Fibroblast of upper back skin (primary cell): ENCODE results near the gene MVD.
A peak's percentile ranks its signal among the peaks of the same experiment; 100 is the strongest.

Experiments
- DNase-seq: peaks from one replicate; pipeline ENCODE4 v3.0.0-alpha.2; 2013

MVD gene

GRCh38 chr16:88696441-88696840, 33.5 kb upstream of the MVD start:
- DNase-seq: no peak

- no peak for DNase-seq
Observed at GRCh38 chr16:88695753-88696152, 32.9 kb upstream of the MVD start.

- no peak for DNase-seq
Observed at GRCh38 chr16:88695218-88695617, 32.3 kb upstream of the MVD start.

GRCh38 chr16:88694221-88695087, 31.6 kb upstream of the MVD start:
- no peak for DNase-seq

- DNase-seq: no peak
Observed at GRCh38 chr16:88693420-88694177, 30.7 kb upstream of the MVD start.

GRCh38 chr16:88692861-88693260, 30.0 kb upstream of the MVD start:
- no peak for DNase-seq

- no peak for DNase-seq
Observed at GRCh38 chr16:88691924-88692560, 29.2 kb upstream of the MVD start.

- no peak for DNase-seq
Observed at GRCh38 chr16:88691129-88691813, 28.4 kb upstream of the MVD start.

DNA sequence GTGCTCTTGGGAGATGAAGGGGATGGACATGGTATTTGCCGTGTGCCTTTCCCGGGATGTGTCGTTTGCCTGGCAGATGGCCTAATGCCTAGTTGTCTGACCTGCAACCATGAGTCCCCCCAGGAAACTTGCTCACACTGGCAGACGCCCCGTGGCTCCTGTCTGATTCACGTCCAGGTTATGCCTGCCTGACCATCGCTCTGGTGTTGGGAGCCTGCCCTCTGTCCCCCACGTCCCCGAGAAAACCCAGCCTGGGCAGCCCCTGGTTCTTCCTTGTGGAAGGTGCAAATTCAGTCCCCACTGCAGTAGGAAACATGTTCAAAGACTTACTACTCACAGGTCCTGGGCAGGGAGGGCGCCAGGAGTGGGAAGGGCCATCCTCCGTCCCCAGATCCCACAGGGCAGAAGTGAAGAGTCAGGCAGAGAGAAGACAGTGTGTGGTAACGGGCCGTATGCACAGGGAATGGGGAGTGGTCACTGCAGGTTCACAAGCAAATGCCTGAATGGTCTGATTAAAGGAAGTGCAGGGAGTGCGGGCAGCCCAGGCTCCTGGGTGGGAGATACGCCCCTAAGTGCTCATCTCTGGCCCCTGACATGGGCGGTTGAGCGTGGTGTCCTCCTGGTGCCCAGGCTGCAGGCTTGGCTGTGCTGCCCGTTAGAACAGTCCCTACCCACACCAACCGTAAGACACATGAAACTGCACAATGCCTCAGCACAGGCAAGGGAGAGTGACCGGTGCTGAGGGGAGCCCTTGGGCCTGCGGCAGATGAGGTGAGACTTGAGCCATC, 27.6 kb upstream of the MVD start:
- no peak for DNase-seq

DNA sequence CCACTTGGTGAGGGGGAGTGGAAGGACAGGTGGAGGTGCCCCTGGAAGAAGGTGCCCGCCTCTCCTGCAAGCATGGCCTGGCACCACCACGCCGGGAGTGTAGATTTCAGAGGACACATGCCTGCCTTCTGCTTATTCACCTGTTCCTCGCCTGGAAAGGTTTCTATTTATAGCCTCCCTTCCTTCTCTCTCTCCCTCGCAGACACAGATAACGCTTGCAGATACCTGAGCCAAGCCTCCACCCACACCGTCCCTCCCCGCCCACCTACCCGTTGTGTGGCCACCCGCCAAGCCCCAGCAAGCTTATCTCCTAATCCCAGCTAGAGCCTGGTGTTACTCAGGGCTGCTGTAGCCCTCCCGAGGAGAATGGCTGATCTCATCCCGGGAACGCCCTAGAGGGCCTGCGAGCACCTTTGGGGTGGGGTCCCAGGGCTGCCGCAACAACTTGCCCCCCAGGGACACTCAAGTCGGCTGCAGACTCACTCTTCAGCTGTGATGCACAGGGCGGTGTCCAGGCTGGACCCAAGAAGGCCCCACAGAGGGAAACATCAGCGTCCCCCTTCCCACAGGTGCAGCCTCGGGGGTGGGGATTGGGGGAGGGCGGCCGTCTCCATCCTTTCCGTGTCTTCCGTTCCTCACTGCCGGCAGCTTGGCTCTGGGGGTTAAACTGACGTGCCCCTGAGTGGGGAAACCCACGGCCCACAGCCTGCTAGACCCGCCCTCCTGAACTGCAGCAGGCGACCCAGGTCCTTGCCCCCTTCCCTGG, 25.3 kb upstream of the MVD start:
- DNase-seq: no peak

DNA sequence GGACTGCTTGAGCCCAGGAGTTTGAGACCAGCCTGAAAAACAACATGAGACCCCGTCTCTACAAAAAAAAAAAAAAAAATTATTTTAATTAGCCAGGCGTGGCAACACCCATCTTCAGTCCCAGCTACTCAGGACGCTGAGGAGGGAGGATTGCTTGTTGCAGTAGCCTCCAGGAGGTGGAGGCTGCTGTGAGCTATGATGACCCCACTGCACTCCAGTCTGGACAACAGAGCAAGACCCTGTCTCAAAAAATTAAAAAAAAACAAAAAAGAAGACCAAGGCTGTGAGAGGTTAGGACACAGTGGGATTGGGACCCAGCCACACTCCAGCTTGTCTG, 24.8 kb upstream of the MVD start:
- no peak for DNase-seq

DNA sequence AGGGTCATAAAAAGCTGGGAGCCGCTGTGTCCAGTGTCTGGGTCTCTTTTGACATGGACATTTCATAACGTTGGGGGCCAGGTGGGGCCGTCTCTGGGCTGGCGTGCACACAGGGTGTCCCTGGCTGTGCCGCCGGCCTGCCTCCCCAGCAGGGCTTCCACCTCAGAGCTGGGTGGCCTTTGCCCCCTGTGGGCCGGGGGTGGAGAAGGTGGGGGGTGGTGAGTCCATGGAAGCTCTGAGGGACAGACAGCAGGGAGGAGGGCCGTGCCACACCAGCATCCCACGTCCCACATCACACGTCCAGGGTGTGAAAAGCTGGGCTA, 24.3 kb upstream of the MVD start:
- DNase-seq: no peak

DNA sequence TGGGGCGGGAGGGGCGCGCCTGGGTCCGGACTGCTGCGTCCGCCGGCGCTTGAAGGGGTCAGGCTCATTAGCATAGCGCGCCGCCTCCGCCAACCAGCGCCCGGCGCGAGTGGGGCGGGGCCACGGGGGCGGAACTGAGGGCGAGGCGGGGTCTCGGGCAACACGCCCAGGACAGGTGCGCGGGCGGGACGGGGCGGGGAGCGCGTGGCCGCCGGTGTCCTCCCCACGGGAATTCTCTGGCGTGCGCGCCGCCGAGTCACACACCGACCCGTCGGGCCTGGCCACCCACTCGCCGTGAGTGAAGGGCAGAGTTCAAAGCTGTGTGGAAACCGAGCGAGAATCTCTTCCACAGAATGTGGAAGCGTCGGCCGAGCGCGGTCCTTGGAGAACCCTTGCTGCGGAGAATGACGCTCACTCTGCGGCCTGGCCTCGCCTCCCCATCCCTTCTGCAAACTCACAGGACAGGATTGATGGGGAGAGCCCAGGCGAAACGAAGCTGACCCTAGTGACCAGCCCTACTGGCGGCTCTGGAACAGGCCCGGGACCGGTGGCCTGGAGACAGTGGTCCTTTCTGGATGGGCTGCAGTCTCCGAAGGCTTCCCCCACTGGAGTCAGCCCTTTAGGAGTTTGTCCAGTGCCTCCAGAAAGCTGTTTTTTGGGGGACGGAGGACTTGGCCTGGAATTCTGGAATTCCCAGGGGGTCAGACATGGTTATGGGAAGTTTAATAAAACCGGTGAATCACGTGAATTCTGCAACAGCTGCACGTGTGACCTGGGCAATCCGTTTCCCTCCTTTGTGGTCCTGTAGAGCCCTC, 23.8 kb upstream of the MVD start, which contains the start of gene SNAI3:
TSS of gene SNAI3 (minus strand) at position 69 of the 815 bp plus-strand sequence. CDS start 101 bp downstream, outside the sequence.
- DNase-seq: peak; percentile 25

DNA sequence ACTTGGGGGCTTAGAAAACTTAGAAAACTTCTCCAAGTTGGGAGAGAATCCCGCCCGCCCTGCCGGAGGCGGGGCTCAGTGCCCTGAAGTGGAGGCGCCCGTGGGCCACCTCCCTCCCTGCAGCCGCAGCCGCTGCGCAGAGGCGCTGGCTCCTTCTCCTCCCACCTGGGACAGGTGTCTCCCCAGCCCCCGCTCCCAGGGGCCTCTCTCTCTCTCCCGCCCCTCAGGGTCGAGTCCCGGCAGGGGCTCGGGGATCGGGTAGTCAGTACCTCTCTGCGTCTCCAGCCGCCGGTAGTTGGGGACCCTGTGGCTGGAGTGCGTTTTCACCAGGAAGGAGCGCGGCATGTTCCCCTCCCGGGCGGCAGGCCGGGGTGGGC, 23.2 kb upstream of the MVD start:
- DNase-seq: no peak

- peak; percentile 48 for DNase-seq
Observed at GRCh38 chr16:88685156-88686061, 22.5 kb upstream of the MVD start.

GRCh38 chr16:88684569-88685155, 21.8 kb upstream of the MVD start:
- DNase-seq: no peak

- no peak for DNase-seq
Observed at GRCh38 chr16:88681709-88682451, 19.0 kb upstream of the MVD start.

- DNase-seq: no peak
Observed at GRCh38 chr16:88681084-88681680, 18.3 kb upstream of the MVD start.
